HG03060 (cell line): ENCODE data around the gene RAD51.

Source experiments
- ATAC-seq: cut with Tn5 transposase; IDR thresholded peaks from one replicate; pipeline ENCODE4 v1.9.1; 2021; ENCODE audit warnings: low read depth, moderate number of reproducible peaks; ENCODE audit not compliant: unreplicated experiment

Gene RAD51

DNA sequence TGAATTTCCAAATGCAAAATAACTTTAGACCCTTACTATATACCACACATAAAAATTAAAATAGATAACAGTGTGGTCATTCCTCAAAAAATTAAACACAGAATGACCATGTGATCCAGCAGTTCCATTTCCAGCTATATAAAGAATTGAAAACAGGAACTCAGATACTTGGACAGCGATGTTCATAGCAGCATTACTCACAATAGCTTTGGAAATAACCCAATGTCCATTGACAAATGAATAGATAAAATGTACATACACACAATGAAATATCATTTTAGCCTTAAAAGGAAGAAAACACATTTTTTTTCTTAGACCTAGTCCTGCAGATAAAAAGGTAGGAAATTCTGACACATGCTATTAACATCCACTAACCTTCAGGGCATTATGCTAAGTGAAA lies 26.7 kb downstream of the RAD51 start:
- ATAC-seq: no peak

DNA sequence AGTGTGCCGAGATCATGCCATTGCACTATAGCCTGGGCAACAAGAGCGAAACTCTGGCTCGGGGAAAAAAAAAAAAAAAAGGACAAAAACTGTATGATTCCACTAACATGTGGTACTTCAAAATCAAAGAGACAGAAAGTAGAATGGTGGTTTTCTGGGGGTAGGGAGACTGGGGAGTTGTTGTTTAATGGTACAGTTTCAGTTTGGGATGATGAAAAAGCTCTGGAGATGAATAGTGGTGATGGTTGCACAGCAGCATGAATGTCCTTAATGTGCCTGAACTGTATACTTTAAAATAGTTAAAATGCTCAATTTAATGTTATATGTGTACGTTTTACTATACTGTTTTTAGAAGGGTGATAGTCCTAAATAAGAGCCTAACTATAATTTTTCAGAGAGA lies 27.4 kb downstream of the RAD51 start:
- ATAC-seq: no peak

DNA sequence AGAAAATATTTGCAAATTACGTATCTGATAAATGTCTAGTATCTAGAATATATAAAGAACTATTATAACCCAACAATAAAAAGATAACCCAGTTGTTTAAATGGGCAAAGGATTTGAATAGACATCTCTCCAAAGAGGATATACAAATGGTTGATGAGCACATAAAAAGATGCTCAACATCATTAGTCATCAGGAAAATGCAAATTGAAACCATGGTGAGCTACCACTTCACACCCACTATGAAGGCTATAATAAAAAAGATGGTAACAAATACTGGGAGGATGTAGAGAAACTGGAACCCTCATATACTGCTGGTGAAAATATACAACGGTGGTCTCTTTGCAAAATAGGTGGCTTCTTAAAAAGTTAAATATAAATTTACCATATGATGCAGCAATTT lies 28.0 kb downstream of the RAD51 start:
- ATAC-seq: no peak

DNA sequence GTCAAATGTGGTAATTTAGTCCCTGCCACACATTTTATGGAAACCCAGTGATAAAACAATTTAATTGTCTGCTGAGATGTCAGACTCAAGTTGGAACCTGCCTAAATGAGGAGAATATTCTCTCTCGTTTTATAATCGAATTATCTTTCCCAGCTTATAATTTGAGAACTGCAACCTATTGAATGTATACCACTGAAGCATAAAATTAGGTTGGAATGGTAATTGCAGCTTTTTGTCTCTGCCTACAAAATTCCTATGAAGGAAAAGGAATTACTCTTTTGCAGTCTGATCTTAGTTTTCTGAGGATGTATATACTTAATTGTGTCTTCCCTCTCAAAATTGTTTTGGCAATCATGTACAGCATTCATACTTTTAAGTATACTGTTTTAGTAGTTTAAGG lies 28.9 kb downstream of the RAD51 start:
- ATAC-seq: no peak

DNA sequence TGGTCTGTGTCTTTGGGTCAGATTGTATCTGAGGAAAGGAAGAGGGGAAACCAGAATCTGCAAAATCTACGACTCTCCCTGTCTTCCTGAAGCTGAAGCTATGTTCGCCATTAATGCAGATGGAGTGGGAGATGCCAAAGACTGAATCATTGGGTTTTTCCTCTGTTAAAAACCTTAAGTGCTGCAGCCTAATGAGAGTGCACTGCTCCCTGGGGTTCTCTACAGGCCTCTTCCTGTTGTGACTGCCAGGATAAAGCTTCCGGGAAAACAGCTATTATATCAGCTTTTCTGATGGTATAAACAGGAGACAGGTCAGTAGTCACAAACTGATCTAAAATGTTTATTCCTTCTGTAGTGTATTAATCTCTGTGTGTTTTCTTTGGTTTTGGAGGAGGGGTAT lies 36.1 kb downstream of the RAD51 start:
- no peak for ATAC-seq

DNA sequence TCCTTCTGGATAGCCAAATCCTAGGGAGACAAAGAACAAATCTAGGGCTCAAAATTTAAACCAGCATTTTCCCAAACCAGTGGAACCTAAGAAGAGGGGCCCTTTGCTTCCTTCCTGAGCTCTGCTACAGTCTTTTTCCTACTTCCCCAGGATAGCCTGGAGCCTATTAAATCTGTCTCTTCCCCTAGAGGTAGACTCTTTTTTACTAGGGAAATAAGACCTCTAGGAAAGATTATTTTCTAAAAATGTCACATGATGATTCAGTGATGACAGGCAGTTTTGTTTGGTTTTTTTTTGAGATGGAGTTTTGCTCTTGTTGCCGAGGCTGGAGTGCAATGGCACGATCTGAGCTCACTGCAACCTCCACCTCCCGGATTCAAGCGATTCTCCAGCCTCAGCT lies 41.6 kb downstream of the RAD51 start:
- no peak for ATAC-seq

DNA sequence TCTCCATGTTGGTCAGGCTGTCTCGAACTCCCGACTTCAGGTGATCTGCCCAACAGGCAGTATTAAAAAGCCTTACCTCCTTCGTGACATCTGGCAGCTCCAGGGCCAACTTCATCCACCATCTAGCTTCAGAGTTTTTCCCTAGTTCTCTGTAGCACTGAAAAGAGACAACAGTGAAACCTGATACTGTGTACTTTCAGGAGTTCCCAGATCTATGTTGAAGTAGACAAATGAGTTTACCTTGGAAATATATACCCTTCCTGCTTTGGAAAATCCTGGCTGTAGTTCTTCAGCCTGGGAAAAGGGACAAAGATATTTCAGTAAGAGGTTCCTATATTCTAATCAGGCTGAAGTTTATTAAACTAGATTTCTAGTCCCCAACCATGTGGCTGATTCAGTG lies 42.1 kb downstream of the RAD51 start:
- no peak for ATAC-seq

DNA sequence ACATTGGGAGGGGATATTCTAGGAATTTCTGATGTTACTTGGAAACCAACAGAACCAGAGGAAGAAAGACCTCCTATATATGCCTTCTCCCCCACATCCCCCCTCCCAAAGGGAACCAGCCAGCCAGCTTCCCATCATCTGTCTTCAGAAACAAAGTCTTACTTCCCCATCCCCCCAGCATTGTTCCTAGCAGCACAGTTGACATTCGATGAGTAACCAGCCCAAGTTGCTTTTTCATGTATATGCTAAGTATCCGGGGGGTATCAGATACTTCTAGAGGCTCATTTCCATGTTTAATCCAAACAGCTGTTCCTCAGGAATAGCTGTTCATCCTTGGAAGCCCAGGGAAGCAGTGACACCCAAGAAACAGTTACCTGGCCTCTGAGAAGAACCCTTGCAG lies 44.1 kb downstream of the RAD51 start:
- ATAC-seq: no peak

DNA sequence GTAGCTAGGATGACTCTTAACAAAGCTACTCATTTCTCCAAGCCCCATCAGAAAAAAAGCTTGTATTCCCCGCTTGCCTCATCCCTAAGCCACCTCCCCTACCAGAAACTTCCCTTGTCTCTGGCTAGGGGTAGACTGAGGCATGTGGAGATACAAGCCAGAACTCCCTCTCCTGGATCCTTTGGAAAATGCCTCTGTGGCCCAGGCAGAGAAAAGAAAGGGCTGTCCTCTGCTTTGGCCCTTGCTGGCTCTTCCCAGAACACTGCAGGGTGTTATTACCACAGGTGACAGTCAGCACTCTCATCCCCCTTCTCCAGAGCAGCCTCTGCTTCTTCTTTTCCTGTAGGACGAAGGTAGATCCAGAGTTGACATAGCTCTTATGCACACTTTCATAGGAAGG lies 44.9 kb downstream of the RAD51 start:
- no peak for ATAC-seq

DNA sequence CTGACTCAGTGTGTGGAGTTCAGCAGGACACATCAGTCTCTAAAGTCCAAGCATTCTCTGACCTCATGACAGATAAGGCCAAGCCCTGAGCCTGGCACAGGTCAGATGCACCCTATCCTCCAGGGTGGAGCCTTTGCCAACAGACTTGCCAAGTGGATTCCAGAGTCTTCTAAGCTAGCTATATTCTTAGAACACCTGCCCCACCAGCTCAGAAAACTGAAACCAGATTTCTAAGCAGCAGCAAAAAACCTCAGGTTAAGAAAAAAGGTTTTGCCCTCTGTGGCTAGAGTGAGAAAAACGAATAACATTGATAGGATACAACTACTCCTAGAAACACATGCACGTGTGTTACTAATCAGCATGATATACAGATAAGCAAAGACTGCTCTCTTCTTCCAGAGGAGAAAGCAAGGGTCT lies 48.5 kb downstream of the RAD51 start:
- ATAC-seq: no peak

DNA sequence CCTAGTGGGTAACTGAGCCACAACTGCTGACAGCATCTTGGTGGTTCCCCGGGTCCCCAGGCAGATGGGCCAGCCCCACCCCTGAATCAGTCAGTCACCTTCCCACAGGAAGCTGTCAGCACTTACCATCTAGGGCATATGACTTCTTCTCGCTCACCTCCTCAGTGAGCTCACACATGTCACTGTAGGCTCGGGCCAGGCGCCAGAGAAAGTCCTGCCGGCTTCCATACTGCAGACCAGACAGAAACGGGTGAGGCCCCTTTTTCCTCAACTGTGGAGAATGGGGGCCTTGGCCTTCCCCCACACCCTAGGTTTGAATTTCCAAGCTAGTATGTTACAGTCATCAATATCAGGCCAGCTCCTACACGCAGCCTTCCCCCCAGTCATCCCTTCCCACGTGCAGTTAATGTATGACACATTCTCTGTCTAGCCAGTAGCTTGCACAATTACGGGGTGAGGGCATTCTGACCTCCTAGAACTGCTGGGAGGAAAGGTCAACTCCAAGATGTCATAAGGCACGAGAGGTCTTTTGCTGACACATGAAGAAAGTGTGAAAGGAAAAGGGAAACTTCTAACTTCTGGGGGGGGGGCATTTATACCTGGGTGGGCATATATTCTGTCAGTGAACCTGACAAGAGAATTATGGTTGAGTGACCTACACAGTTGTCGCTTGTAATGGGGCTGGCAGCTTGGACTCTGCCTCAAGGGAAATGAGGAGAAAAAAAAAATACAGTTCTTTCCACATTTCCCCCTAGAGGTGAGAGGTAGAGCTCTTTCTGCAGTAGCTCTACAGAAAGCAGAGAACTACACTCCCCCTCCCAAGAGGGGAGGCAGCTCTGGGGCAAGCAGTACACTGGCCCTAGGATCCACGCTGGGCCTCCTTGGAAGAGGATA lies 49.2 kb downstream of the RAD51 start:
- ATAC-seq: no peak

DNA sequence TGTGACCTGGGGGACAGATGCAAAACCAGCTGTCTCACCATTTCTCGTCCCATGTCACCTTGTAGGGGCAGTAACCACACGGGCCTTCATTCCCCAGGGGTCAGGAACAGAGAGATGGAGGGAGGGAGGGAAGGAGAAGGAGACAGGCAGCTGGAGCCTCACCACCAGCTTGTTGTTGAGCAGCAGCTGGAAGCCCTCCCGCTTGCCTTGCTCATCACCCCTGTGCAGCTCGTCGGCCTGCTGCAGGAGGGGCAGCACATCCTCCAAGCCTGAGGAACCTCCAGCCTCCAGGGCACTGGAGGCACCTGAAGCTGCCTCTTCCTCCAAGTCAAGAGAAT lies 49.8 kb downstream of the RAD51 start:
- ATAC-seq: no peak

DNA sequence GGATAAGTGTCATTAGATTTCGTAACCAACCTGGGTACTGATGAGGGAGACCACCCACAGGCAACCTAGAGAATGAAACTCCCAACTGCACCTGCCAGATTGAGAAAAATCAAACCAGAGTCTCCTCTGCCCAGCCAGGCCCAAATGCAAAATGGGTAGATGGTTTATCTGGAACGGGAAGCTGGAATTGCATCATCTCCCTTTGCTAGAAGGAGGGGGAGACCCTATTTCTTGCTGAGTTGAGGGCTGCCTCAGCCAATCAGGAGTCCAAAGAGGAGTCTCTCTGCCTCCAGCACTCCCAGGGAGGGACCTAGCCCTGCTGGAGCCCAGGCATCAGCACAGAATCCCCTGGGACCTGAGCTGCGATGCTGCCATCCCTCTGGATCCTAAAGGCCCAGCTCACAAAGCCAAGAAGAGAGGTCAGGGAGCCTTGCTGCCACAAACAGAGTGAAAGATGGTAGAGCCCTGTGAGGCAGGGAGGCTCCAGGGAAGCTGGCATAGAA lies 52.0 kb downstream of the RAD51 start:
- no peak for ATAC-seq

DNA sequence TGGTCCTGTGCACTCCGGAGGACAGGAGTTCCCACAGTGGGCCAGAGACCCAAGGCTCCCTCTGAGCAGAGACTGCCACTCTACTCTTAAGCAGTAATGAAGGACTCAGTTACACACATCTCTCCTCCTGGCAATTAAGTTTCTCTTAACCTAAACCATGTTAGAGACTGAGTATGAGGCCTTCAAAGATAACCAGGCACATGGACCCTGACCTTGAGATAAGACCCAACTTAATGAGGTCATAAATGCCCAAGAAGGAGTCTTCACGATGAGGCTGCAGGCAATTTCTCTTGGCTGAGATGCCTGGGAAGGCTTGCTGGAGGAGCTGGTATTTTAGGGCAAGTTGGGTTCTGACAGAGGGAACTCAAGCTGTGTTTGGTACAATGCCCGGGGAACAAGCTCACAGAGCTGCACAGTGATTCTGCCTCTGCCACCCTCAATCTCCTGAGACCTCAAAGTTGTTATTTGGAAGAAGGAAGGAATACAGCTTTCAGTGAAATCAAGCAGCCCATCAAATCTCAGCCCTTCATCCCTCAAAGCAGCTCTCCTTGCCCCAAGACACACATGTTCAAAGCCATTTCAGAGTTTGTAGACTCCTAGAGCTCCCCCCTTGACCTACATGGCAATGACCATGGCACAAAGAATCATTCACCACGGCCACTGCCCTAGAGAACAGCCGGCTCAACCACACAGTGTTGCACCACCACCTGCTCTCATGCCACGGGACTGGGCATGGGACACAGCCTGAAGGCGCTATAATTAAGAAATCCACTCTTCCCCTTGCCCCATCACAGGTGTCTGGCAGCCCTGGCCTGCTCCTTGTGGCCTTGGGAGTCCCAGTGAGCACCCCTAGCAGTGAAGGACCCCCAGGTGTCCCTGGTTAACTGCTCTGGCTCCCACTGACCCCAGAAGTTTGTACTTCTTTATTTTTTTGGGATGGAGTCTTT lies 53.0 kb downstream of the RAD51 start:
- no peak for ATAC-seq

DNA sequence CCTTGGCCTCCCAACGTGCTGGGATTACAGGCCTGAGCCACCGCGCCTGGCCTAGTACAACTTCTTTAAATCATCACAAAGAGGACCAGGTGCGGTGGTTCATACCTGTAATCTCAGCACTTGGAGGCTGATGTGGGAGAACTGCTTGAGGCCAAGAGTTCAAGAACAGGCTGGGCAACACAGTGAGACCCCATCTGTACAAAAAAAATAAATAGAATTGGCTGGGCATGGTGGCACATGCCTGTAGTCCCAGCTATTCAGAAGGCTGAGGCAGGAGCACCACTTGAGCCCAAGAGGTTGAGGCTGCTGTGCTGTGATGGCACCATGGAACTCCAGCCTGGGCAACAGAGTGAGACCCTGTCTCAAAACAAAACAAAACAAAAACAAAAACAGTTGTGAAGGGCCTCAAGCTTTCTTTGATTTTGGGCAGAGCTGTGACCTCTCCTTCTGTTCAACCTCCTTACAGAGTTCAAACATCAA lies 54.2 kb downstream of the RAD51 start:
- no peak for ATAC-seq

DNA sequence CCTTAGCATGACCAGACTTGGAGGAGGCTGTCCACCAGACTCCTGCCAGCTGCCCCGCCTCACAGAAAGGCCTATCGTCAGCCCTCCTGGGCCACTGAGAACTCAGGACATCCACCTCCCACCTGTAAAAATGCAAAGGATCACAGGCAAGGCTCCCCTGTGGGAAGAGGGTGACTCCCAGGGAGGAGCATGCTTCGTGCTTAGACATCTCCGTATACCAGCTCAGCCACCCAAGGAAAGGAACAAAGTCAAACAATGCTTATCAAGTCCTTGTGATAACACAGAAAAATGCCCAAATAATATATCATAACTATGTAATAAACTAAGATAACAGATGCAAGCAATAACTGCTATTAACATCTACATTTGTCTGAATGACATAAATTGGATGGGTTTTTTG lies 55.9 kb downstream of the RAD51 start:
- ATAC-seq: no peak

DNA sequence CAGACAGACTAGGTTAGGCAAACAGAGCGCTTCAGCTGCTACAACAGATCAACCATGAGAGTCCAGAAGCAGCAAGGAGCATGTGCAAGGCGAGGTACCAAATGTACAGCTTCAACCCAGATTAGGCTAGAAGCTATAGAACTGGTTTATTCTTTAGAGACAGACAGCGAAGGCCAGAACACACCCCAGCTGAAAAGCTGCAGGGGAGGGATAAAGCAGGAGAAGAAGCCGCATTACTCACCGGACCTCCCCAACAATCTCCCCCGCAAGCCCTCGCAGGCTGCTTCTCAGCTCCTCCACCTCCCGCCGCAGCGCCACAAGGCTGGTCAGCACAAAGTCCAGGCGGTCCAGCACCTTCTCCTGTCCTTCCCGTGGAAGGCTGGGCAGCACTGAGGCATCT lies 56.8 kb downstream of the RAD51 start:
- no peak for ATAC-seq

DNA sequence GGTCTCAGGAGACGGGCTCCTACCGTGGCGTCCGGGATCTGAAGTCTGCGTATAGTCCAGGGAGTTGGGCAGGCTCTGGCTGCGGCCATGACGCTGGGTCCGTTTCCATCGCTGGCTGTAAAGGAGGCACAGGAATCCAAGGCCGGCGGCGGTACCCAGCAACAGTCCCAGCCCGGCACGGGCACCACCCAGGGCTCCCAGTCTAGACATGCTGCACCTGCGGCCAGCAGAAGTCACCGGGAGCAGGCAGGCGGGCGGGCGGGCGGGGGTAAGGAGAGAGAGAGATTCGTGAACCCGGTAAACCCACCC lies 59.6 kb downstream of the RAD51 start:
- no peak for ATAC-seq

DNA sequence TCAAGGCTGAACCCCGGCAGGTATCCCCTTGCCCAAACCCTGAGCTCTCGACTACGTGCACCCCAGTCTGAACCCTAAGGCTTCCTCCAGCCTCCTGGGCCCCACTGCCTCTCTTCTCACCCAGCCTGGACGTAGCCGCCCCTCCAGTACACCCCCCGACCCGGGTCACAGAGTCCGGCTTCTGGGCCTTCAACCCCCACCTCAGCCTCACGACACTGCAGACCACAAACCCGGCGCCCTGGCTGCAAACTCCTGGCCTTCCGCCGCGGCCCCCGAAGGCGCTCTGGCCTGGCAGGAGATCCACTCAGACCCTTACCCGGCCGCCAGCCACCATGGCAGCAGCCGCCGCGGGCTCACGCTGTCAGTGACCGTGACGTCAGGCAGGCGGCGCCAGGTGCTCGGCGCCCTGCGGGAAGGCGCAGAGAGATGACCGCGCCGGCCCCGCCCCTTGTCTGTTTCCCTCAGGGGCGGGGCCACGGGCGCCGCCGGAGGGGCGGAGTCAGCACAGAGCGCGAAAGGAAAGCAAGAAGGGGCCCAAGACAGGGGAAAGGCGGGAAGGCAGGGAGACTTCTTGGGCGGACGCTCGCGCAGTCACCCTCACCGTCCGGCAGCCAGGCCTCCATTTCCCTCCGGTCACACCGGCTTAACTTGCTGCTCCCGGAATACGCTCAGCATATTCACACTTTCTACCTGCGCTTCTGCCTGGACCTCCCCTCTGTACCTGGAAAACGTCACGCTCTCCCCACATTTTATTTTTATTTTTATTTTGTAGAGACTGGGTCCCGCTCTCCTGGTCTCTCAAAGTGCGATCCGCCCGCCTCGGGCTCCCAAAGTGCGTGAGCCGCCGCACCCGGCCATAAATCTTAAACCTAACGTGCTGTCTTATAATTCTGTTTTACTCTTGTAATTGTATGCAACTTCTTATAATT lies 60.2 kb downstream of the RAD51 start, which contains the start of gene RMDN3:
TSS of gene RMDN3 (minus strand) at position 372 of the 929 bp plus-strand sequence. CDS start 471 bp downstream, outside the sequence.
- no peak for ATAC-seq

DNA sequence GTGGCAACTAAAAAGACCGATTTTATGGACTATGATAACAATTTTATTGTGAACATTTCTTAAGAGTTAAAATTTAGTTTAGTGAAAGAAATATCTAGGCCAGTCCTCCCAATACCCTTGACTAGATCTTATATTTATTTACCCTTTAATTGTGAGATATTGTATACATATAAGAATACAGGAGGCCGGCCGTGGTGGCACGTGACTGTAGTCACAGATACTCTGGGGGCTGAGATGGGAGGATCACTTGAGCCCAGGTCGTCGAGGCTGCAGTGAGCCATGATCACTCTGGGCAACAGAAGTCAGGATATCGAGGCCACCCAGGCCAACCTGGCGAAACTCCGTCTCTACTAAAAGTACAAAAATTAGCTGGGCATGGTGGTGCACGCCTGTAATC lies 60.8 kb downstream of the RAD51 start:
- no peak for ATAC-seq
